GM19467 (cell line): ENCODE measurements around the gene TSC22D1.
"Not testable (repeated sequence)": the region's sequence is repeated elsewhere in the genome, so short reads cannot be mapped to it uniquely, and the experiment has no call there.

Experiments
- ATAC-seq: cut with Tn5 transposase; IDR thresholded peaks from one replicate; pipeline ENCODE4 v1.9.1; 2021; ENCODE audit warnings: mild to moderate bottlenecking, moderate library complexity; ENCODE audit not compliant: unreplicated experiment

Gene TSC22D1

DNA sequence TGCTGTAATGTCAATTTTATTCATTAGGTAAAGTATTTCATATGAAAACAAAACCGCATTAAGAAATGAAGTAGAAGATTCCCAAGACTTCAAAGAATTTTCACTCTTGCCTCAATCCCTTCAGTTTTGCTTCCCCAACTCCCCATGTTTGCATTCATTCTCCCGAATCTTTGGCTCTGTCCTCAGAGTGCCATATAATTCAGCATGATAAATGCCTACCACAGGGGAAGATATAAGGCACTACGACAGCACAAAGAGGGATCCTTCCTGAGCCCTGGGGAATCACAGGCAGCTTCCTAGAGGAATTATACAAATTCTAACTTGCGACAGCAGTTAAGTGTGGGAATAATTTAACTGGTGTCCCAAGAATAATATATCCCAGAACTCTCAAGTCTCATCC lies 68.5 kb downstream of the TSC22D1 start:
- ATAC-seq = no peak

DNA sequence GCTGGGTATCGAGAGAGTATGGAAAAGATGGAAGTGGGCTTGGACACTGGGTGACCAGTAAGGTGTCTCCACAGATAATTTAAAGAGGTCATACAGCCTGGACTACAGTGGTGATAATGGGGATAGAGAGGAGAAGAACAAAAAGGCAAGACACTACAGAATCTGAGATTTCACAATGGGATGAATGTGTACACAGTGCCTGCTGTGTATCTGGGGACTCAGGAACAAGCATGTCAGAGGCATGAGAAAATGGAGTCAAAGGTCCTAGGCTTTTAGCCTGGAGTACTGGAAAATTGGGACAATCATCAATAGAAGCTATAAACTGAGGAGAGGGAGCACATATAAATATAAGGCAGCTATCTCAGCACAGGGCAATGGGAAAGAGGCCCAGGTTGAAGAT lies 69.4 kb downstream of the TSC22D1 start:
- ATAC-seq = no peak

DNA sequence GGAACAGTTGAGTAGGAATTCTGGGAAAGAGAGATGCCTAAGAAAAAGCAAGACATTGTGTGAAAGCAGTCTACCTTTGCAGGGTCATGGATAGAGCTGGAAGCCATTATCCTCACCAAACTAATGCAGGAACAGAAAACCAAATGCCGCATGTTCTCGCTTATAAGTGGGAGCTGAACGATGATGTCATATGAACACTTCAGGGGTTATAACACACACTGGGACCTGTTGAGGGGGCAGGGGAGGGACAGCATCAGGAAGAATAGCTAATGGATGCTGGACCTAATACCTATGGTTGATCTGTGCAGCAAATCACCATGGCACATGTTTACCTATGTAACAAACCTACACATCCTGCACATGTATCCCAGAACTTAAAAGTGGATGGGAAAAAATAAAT lies 69.9 kb downstream of the TSC22D1 start:
- ATAC-seq = no peak

DNA sequence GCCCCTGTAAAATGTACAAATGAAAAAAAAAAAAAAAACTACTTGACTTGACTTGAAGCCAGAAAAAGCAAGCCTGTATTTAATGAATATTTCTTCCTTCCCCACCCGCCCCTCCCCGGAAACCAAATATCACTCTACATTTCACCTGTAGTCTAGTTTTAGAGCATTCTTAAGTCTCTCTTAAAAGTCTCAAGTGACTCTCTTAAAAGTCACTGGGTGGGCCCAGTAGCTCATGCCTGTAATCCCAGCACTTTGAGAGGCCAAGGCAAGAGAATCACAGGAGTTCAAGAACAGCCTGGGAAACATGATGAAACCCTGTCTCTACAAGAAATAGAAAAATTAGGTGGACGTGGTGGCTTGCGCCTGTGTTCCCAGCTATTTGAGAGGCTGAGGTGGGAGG lies 72.0 kb downstream of the TSC22D1 start:
- no peak for ATAC-seq

DNA sequence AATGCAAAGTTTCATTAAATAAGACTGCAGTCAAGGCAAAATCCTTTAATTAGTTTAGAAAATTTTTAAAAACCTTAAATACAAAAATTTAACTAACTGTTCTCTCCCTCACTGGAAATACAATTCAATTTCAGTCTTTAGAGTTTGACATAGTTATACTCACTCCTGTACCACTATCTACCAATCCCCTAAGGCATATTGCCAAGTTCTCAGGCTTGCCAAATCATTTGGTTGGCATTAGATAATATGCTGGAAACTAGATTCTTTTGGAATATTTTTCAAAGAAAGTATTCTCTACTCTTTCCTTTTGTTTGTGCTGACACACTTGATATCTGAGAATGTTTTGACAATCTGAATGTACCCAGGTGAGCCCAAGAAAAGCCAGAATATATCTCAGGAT lies 77.2 kb downstream of the TSC22D1 start:
- no peak for ATAC-seq

DNA sequence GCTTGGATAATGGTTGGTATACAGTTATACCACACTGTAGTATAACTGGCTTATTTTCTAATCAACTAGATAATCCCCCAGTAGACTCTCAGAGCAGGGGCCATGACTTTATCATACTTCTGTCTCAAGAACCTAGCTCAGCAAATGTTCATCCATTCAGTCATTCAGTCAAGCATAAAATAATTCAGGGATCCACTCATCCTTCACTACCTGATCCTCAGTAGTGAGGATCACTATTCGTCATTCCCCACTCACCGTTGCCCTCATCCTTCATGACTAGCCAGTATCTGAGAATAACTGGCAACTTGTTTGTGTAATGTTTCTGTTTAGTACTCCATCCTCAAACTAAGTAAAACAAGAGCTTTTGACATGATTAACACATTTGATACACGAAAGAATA lies 77.6 kb downstream of the TSC22D1 start:
- ATAC-seq = no peak

DNA sequence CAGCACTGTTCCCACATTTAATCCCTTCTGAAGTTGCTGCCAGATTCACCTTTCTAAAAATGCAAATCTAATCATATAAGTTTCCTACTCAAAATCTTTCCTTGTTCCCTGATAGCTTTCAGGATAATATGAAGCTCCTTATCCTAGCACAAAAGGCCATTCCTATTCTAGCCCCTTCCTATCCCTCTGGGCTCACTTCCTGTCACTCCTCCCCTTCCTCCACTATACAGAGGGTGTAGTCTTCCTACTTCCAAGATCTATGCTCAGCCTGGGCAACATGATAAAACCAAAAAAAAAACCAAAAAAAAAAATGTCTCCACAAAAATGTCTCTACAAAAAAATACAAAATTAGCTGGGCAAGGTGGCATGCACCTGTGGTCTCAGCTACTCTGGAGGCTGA lies 78.3 kb downstream of the TSC22D1 start:
- ATAC-seq = no peak

DNA sequence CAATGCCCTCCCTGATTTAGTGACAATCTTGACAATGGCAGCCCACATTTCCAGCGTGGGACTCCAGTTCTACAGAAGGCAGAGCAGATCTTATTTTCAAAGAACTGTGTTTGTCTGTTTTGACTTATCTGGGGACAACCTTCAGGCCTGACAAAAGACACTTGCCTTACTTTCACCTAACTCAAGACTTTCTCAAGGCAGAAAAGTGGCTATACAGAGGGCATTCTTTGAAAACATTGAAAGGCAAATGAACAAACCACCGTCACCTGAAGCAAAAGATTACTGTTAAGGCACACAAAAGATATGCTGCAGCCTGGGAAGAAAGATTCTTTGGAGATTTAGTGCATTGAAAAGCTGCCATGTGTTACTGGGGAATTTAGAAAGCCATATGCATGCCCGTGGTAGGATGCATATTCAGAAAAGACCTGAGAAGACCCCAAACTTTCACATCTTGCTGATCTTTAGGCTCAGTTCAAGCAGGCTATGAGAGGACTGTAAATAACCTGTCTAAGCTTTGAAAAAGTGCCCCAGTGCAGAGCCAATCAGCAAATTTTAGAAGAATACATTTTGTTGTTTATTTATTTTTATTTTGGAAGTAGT lies 82.8 kb downstream of the TSC22D1 start:
- no peak for ATAC-seq

DNA sequence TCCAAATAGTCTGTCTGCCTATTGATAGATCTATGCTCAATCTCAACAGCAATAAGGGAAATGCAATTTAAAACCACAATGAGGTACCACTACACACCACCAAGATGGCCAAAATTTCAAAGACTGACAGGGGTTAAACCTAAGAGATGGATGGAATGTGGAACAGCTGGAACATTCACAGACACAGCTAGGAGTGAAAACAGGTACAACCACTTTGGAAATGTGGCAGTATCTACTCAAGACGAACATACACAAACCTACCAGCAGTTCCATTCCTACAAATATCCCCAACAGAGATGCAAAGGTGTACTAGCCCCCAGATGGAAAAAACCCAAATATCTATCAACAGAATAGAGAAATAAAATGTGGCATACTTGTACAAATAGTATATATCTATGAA lies 86.4 kb downstream of the TSC22D1 start:
- no peak for ATAC-seq

DNA sequence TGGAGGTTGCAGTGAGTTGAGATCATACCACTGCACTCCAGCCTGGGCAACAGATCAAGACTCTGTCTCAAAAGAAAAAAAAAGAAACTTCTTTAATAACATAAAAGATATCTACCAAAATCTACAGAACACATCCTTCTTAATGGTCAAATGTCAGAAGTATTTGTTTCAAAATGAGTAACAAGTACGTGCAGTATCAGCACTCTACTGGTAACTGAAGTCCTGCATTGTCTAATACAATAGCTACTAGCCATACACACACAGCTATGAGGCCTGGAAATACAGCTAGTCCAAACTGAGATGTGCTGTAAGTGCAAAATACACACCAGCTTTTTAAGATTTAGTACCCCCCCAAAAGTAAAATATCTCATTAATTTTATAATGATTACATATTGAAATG lies 88.1 kb downstream of the TSC22D1 start:
- ATAC-seq = no peak

DNA sequence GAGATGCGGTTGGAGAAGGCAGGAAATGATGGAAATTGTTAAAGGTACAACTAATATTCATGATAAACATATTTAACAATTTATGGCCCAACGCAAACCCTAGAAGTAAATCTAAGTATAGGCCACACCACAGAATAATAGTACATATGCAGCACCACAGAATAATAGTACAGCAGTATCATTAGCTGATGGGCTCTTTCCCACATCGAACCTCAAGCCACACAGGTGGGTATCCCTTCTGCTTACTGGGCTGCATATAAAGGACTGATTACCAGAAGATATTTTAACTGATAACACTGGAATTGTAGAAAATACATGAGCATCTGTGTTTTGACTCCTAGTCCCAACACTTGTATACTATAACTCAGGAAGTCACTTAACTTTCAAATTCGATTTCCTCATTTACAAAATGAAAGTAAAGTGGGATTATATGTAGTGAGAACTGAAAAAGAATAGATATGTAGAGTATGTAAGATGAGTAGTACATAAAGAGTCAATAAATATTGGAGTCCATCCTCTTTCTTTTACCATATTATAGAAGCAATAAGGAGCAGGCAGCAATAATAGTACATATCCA lies 91.5 kb downstream of the TSC22D1 start:
- no peak for ATAC-seq

DNA sequence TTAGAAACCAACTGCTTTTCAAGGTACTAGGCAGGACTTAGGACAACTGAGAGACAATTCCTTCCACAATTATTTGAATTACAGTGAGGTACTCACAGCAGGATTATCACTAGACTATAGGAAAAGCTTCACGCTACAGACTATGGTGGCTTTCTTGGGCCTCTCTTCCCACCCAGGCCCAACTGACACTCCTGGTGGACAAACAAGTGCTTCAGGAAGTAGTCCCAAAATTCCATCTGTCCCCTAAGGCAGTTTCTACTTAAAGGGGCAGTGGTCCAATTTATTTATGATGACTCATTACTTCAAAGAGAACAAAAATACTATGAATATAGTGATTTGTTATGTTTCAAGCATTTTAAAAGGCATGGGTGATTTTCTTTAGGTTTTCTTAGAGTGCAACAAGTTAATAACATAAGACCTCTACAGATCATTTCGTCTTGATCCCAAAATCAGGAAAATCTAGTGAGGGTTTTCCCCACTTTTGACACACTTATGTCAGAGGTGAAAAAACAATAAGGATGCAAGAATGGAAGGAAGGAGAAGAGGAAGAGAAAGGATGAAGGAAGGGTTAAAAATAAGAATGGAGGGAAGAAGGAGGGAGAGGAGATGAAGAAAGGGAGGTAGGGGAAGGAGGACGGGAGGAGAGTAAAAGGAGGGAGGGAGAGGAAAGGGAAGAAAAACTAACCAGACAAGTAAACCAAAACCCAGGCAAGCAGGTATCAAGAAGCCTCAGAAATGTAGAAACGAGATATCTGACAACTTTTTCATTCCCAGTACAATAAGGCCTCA lies 101.8 kb downstream of the TSC22D1 start:
- ATAC-seq = no peak

DNA sequence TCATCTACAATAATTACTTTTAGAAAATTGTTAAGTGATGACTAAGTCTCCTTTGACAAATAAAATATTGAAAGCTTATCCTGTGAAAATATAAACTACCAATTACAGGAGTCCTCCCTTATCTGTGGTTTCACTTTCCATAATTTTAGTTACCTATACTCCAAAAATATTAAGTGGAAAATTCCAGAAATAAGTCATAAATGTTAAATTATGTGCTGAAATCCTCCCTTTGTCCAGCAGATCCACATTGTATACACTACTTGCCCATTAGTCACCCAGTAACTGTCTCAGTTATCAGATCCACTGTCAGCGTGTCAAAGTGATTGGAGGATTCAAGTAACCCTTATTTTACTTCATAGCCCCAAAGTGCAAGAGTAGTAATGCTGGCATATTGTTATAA lies 104.4 kb downstream of the TSC22D1 start:
- no peak for ATAC-seq

DNA sequence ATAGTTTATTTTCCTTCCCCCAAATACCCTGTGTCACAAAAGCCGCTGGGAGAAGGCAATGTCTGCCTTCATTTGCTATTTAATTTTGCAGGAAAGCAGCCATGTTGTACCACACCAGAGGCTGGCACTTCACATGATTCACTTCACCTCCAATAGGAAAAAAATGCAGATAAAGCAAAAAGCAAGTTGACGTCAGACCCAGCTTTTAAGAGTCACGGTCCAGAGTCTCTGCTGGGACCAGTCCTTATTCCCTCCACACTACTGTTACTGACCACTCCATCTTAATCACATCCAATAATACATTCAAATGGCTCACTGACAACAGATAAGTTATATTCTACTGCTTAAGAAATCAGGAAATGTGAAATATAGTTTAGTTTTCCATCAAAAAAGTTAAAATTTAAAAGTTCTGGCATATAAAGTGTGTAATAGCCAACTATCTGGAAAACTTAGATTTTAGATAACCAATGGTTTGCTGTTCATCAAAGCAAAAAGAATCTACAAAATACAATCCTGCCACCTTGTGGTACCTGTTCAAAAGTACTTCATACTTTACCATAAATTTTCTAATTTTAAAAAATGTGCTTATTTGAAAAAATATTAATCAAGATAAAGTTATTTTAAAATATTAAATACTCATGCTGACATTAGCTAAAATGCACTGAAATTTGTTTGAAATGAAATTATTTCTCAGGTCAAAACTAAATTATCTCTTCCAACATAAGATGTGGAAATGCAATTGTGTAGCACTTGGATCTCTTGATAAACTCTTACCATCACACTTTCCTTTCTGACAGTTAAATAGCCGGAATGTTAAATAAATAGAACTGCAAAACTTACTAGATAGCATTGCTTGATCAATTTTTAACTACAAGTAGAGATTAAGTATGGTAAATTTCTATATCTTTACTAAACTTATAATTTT lies 105.2 kb downstream of the TSC22D1 start:
- no peak for ATAC-seq

DNA sequence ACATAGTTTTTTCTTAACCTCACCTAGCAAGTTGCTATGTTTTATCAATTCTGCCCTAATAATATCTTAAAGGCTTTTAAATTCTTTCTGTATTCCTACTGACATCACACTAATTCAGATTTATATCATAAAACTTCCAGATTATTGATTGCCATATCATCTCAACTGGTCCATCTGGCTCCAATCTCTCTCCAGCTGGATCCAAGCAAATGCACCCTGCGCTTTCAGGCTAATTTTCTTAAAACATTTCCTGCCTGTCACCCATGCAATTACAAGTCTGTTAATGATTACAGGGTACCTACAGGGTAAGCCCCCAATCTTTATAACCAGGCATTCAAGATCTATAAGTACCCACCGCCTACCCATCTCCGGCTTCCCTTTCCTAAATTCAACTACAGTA lies 107.3 kb downstream of the TSC22D1 start:
- no peak for ATAC-seq

DNA sequence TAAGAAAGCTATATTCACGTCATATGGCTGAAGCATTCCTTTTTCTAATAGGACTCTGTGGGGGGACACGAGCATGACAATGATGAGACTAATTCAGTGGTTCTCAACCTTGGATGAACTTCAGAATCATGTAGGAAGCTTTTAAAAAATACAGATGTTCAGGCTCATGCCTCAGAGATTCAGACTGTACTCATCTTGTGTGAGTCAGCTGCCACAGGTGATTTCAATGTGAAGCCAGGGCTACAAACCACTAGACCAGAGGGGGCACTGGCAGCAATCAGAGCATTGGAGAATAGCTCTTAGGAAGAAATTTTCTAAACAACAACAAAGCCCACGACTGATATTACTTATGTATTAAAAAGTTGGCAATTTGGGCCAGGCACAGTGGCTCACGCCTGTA lies 110.8 kb downstream of the TSC22D1 start:
- ATAC-seq = no peak

DNA sequence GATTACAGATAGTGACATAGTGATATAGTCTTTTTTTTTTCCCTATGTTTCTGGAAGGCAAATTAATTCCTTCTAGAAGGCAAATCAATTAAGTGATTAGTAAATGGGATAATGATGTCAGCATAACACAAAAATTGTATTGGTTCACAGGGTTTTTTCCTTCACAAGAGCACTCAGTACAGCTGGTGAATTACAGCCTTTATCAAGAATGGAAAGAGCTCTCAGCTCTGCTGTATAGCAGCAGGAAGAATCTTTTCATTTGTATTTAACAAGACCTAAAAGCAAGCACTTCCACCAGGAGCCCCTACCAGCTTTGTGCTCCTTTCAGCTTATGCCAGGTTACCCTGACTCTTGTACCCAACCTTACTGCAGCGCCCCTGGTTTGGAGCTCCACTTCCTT lies 111.7 kb downstream of the TSC22D1 start:
- no peak for ATAC-seq

DNA sequence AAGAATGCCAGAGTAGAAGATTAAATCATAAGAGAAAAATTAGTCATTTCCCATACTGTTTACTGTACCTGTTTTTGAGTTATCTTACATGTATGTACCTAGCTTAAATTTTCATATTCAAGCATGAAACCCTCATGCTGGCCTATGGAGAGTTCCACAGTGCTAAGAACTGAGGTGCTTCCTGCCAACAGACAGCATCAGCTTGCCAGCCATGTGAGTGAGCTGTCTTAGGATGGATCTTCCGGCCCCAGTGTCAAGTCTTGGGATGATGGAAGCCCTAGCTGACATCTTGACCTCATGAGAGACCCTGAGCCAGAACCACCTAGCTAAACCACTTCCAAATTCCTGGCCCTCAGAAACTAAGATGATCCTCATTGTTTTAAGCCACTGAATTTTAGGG lies 112.4 kb downstream of the TSC22D1 start:
- ATAC-seq = no peak

DNA sequence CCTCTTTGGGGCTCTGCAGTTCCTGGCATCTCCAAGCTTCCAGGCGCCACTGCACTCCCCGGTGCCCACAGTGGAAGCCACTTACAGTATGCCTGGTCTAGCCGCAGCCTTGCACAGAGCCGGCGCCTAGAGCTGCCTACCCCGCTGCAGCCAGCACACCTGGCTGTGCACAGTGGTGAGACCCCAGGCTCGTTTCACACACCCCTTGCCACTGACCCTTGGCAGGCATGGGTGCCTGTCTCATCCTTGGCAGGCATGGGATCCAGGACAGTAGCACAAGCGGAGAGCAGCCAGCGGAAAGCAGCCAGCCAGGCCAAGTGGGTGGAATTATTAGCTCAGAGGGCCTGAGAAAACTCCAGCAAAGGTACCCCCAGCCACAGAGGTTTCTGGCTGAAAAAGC lies 116.5 kb downstream of the TSC22D1 start:
- no peak for ATAC-seq

DNA sequence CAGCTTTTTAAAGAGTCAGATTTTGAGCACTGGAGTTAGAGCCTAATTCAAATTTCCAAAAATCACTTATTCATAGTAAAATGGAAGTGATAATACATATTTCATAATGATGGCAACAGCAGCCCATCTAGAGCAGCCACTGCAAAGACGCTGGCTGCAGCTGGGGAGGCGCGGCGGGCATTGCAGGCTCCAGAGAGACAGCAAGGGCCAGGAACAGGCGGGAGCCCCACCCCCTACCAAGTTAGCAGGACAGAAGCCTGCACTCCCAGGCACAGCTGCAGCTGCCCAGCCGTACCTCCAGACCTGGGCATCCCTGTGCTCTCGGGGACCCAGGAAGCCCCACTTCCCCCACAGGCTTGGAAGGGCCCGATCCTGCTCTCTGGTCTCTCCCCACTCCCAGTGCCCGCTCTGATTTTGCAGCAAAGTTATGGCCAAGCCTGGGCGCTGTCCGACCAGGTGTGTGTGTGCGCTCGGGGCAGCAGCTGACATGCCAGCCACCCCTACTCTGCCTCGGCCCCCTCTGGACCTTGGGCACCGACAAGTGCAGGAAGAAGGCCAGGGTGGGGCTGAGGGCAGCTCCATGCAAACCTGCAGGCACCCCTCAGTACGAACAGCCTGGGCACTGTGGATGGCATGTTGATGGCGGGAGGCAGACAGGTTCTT lies 117.7 kb downstream of the TSC22D1 start:
- ATAC-seq = no peak

DNA sequence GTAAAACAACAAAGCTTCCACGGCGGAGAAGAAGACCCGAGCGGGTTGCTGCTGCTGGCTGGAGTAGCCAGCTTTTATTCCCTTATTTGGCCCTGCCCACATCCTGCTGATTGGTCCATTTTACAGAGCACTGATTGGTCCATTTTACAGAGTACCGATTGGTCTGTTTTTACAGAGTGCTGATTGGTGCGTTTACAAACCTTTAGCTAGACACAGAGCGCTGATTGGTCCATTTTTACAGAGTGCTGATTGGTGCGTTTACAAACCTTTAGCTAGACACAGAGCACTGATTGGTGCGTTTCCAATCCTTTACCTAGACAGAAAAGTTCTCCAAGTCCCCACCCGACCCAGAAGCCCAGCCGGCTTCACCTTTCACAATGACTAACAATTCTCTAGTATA lies 119.9 kb downstream of the TSC22D1 start:
- not testable (repeated sequence) for ATAC-seq
